NCI-H345 treated with DMSO at 0.1 percent for 48 hours (cell line): ENCODE results near the gene RMC1.
"Not testable (repeated sequence)": the region's sequence is repeated elsewhere in the genome, so short reads cannot be mapped to it uniquely, and the experiment has no call there.

Source experiments
- DNase-seq: peaks from one replicate; lab custom pipeline; 2025; ENCODE audit not compliant: unreplicated experiment; lab: John Stamatoyannopoulos, UW

RMC1 gene

DNA sequence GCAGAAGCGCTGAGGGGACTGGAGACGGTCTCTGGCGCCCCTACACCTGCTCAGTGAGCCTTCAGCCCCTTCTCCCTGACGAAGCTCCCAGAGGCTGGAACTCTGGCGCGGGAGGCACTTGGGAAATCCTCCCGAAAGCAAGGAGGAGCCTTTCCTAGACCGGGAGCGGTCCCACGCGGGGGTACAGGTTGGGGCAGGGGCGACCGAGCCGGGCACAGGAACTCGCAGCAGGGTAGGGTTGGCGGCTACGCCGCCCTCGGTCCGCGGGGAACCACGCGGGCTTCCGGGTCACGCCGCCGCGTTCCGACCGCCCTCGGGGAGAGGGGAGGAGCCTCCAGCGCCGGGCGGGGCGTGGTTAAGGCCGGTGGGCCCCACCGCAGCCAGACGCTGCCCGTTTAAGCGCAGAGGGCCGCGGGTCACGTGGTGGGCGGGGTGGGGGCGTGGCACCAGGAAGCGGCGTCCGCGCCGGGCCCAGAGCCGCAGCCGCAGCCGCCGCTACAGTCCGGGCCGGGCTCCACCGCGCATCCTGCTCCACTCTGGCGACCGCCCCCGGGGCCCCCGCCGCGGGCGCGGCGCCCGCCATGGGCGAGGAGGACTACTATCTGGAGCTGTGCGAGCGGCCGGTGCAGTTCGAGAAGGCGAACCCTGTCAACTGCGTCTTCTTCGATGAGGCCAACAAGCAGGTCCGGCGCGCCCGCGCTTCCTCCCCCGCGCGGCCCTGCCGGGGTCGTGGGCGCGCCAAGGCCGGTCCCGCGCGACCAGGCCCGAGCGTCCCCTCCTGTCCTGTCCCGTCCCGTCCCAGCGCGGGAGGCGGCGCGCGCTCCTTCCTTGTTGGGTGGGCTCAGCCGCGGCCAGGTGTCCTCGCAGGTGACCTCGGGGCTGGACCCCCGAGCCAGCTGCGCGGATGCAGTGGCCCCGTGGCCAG is at the start of gene RMC1:
RMC1 (plus strand) TSS at position 474 of the 925 bp plus-strand sequence; CDS start at position 582, 108 bp downstream.
- DNase-seq, result peak; percentile 83

DNA sequence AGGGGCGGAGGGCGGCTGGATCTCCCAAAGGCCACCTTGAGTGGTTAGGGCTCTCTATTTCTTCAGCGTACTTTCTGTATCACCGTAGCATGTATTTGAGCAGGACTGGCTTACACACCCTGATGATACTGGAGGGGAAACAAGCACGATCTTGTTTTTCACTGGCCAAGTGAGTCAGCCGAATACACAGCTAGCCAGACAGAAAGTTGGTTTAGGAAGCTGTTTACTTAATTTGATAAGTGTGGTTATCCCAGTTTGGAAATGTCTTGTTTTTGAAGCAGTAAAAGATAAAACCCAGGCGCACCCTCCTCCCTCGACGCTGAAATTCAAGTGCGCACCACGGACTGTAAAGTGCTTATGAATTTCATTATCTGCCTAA is 49.6 kb upstream of the RMC1 start:
- no peak for DNase-seq

DNA sequence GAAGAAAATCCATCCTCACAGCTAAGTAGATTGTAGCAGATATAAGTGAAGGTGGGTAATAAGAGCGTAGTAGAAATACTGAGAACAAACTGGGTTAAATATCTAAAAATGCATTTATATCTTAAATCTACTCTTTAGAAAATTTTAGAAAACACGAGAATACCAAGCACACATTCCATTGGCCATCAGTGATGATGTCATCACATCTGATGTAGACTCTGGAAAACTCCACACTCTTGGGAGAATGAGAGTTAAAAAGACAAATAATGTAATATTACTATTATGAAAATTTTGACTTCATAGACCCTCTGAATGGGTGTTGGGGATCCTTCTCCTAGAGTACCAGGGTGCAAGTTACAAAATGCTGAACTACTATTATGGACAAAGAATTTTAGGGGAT is 46.5 kb upstream of the RMC1 start:
- no peak for DNase-seq

DNA sequence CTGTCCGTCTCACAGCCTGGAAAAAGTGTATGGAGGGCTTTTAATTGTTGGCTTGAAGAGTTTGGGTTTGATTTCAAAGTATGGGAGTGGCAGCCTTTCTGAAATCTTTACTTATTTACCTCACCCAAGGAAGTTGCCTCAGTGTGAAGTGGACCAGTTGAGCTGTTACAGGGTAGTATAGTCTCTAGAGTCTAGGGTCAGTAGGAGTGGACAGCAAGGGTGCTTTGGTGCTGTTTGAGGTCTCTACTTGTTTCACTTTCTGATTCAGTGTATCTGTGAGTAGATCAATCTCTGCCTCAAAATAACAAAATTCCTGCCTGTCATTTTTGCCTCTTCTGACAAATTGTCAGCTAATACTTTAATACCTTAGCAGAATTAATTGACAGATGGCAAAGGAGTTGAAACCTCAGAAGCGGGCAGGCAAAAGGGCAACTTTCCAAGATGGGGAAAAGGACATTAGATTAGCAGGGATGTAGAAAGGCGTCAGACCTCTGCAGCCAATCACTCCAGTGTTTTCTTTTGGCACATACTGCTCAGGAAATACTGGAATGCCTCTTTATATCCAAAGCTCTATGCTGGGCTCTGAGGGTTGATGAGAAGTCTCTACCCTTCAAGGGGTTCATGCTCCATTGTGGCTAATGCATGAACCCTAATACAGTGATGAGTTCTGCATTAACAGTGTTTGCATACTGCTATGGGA is 44.3 kb upstream of the RMC1 start:
- no peak for DNase-seq

DNA sequence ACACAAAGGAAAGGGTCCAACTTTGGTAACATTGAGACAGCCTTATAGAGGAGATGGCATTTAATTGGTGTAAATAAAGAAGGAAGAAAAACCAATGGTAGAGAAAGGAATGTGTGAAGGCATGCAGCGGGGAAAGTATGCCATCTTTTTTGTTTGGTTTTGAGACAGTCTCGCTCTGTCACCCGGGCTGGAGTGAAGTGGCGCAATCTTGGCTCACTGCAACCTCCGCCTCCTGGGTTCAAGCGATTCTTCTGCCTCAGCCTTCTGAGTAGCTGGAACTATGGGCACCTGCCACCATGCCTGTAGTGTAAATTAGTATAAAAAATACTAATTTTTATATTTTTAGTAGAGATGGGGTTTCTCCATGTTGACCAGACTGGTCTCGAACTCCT is 43.8 kb upstream of the RMC1 start:
- DNase-seq, result no peak

- DNase-seq, result no peak
Measured at GRCh38 chr18:23460285-23461273, 42.7 kb upstream of the RMC1 start.

DNA sequence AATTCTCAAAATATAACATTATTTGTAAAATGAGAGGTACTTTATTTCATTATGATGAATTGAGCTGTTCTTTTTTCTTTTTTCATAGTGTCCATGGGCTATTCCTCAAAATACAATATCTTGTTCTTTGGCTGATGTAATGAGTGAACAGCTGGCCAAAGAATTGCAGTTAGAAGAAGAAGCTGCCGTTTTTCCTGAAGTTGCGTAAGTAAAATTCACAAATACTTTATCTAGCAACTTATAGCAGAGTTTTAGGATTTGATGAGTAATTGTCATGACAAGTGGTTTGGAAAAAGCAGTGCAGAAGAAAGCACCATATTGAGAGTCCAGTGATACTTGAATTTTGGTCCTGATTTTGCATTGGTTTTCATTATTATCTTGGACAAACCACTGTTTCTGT is 40.4 kb upstream of the RMC1 start:
- no peak for DNase-seq

- no peak for DNase-seq
Measured at GRCh38 chr18:23468753-23469459, 34.4 kb upstream of the RMC1 start.

GRCh38 chr18:23470620-23471387 is 32.5 kb upstream of the RMC1 start:
- no peak for DNase-seq

GRCh38 chr18:23471486-23471885 is 31.8 kb upstream of the RMC1 start:
- no peak for DNase-seq

GRCh38 chr18:23479829-23480505 is 23.3 kb upstream of the RMC1 start:
- DNase-seq, result no peak

GRCh38 chr18:23484561-23485182 is 18.6 kb upstream of the RMC1 start:
- DNase-seq, result no peak

DNA sequence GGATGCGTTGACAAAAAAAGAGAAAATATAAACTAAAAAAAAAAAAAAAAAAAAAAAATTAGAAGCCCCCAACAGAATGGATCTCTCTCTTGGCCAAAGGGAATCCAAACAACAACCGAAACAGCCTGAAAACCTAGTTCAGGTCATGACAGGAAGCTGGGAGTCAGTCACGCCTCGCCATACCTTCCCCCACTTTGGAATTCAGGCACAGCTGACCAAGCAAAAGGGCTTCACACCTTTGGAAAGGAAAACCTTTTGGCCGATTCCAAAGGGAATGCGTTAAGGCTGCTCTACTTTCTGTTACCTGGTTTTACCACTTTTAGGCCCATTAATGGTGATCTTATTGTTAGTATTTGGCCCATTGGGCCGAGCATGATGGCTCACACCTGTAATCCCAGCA is 17.9 kb upstream of the RMC1 start:
- no peak for DNase-seq

DNA sequence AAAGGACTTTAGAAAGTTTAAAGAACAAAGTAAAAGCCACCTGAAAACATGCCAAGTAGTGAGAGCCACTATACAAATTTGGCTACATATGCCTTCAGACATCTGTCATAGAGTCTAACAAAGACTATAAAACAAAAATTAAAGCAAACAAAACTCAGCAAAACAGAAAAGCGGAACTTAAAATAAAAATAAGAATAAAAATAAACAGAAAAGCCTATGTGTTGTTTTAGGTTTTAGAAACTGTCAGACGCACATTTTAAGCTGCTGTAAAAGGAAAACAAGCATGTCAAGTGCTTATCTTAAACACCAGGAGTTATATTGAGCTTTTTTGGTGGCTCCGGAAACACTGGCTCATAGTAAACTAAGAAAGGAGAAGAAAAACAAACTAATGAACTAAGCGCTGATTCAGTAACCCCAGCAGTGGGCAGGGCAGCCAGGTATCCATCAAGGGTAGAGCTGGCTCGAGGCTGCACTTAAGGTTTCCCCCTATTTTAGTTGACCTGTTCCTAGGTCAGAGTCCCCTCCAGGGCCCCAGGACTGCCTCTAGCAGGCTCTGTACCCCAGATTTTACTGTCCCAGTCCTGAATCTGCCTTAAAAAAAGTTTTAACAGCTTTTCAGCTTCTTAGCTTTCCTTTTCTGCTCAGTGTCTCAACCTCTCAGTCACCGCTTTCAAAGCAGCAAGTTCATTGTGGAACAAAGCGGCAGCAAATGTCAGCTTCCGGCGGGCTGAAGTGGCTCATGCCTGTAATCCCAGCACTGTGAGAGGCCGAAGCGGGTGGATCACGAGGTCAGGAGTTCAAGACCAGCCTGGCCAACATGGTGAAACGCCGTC is 15.4 kb upstream of the RMC1 start:
- DNase-seq, result no peak

DNA sequence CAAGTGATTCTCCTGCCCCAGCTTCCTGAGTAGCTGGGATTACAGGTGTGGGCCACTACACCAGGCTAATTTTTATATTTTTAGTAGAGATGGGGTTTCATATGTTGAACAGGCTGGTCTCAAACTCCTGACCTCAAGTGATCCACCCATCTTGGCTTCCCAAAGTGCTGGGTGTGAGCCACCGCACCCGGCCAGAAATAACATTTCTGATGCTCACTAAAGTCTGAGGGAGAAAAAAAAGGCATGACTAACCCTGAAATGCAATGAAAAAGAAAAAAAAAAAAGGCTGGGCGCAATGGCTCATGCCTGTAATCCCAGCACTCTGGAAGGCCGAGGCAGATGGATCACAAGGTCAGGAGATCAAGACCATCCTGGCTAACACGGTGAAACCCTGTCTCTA is 13.7 kb upstream of the RMC1 start:
- DNase-seq, result not testable (repeated sequence)

- DNase-seq, result no peak
Measured at GRCh38 chr18:23493654-23494053, 9.7 kb upstream of the RMC1 start.

DNA sequence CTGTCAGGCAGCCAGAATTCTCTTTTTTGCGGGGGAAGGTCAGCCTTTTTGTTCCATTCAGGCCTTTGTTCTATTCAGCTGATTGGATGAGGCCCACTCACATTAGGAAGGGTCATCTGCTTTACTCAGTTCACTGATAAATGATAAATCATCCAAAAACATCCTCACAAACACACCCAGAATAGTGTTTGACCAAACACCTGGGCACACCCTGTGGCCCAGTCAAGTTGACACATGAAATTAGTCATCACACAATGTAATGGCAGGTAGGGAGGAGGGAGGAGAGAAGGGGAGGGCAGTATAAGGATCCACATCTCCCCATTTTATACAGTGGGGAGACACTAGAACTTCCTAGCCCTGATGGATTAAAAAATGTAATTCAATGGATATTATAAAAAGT is 8.3 kb upstream of the RMC1 start:
- no peak for DNase-seq
